Measurements from ENCODE around the gene SOX15.
A peak's percentile ranks its signal among the peaks of the same experiment; 100 is the strongest.

The SOX15 gene

DNA sequence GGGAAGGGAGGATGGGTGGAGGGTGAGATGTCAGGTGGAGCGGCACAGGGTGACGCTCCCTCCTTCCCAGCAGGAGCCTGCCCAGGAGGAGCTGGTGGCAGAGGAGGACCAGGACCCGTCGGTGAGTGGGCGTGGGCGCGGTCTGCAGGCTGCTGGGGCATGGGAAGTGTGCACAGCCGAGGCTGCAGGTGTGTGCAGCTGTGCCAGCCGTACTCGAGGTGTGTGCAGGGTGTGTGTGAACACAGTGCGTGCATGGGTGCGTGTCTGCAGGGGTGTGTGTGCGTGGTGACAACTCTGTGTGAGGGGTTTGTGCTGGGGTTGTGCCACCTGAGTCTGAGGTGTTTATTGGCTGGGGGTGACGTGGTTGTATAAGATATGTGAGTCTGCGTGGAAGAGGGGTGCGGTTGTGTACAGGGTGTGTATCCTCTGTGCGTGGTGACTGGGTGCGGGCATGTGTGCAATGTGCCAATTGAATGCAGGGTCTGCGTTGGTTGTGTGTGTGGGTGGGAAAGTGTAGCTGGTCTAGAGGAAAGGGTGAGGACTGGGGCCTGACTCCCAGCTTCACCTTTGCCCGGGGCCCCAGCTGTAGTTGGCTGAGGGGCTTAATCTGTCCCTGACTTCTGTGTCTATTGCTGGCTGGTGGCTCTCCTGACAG is 40.4 kb downstream of the SOX15 start:
- H3K9me3 Mint-ChIP-seq: no peaks in the 10 kb centered on the region
- peaks cover 24% of the 10 kb centered on the region for H3K4me1 Mint-ChIP-seq
- peak overlapping the region; percentile 76 to 79 (median 78) for H3K4me3 Mint-ChIP-seq
- peak overlapping the region; percentile 84 to 90 (median 90) for H3K27ac Mint-ChIP-seq
- peaks cover 7% of the 10 kb centered on the region for H3K27me3 Mint-ChIP-seq (ENCODE audit: low read depth)
- TF ChIP-seq, protein P1, sequence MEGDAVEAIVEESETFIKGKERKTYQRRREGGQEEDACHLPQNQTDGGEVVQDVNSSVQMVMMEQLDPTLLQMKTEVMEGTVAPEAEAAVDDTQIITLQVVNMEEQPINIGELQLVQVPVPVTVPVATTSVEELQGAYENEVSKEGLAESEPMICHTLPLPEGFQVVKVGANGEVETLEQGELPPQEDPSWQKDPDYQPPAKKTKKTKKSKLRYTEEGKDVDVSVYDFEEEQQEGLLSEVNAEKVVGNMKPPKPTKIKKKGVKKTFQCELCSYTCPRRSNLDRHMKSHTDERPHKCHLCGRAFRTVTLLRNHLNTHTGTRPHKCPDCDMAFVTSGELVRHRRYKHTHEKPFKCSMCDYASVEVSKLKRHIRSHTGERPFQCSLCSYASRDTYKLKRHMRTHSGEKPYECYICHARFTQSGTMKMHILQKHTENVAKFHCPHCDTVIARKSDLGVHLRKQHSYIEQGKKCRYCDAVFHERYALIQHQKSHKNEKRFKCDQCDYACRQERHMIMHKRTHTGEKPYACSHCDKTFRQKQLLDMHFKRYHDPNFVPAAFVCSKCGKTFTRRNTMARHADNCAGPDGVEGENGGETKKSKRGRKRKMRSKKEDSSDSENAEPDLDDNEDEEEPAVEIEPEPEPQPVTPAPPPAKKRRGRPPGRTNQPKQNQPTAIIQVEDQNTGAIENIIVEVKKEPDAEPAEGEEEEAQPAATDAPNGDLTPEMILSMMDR (IDR thresholded peaks at IDR 0.05; ENCODE audit: unreplicated experiment in 3 of 3): no peak
- peaks cover 4% of the 10 kb centered on the region for H3K36me3 Mint-ChIP-seq (ENCODE audit: low read depth)

DNA sequence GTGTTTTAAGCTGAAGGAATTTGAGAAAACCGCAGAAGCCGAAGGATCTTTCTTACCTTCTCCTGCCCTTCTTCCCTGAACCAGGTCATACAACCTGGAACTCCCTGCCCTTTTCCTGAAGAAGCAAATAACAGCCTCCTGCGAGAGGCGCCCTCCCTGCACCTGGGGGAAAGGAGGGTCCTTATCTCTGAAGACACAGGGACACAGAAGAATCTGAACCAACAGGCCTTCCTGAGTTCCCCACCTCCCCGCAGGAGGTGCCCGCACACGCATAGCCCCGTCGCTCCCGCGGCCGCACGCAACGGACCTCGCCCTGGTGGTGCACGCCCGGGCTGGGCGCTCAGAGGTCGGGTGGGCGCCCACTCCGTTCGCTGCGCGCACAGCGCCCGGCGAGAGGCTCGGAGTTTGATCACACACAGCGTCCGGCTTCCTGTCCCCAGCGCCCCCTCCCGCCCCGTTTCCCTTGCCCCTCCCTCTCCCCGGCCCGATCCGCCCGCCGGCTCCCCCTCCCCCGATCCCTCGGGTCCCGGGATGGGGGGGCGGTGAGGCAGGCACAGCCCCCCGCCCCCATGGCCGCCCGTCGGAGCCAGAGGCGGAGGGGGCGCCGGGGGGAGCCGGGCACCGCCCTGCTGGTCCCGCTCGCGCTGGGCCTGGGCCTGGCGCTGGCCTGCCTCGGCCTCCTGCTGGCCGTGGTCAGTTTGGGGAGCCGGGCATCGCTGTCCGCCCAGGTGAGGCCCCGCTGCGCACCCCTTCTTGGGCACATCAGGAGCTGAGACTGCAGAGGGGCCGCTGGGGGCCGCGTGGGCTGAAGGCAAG is 41.1 kb downstream of the SOX15 start, which contains the start of gene TNFSF12:
Gene TNFSF12, plus strand, starts transcription at position 474 of the 816 bp plus-strand sequence. Its CDS starts 96 bp downstream, at position 570.
- Mint-ChIP-seq H3K27me3 (ENCODE audit: low read depth) (peaks cover 7% of the 10 kb centered on the region), H3K4me3 (peak within 1 kb of the TSS; percentile 78 to 80 (median 80)), H3K27ac (peak within 1 kb of the TSS; percentile 84 to 90 (median 90)), H3K9me3 (no peaks in the 10 kb centered on the region), H3K4me1 (peaks cover 24% of the 10 kb centered on the region), H3K36me3 (ENCODE audit: low read depth) (peaks cover 4% of the 10 kb centered on the region)
- TF ChIP-seq, protein P1 (IDR thresholded peaks at IDR 0.05; ENCODE audit: unreplicated experiment in 3 of 3): peak in 1 of 3 experiments; percentile 18

DNA sequence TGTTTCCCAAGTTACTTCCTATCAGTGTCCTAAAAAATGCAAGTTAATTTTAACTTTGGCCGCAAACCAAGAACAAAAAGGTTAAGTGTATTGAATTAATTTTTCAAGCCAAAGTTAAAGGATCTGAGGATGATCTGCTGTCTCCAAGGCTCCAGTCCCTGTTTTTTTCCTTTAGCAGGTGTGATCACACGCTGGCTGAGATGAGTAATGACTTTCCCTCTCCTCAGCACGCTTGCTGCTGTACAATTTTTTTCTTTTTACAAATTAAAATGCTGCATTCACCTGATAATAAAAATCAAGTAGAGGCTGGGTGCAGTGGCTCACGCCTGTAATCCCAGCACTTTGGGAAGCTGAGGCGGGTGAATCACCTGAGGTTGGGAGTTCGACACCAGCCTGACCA is 45.0 kb downstream of the SOX15 start:
- no peaks in the 10 kb centered on the region for H3K36me3 Mint-ChIP-seq (ENCODE audit: low read depth)

DNA sequence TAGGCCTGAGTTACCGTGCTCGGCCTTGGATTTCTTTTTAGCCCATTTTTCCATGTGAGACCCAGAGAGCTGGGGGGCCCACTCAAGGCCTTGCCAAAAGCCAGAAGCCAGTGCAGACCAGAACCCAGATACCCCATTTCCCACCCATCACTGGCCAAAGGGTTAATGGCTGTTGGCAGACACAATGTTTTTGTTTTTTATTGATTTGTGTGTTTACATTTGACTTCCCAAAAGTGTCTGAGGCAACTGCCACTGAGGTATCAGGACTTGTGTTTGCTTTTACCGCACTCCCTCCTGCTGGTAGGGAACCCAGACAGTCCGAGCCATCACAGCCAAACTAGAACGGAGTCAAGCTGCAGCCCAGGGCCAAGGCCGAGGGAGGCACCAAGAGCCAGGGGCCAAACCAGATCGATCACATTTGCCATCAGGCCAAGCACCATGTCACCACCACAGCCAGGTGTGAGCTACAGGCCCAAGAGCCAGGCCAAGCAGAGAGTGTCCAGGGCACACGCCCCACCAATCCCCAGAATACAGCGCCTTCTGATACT is 48.7 kb downstream of the SOX15 start:
- Mint-ChIP-seq H3K4me1 (peaks cover 5% of the 10 kb centered on the region), H3K9me3 (peaks cover 3% of the 10 kb centered on the region), H3K27ac (peak overlapping the region in 1 of 3 experiments; percentile 55)

More for the DNA sequence above, 45.0 kb downstream of the SOX15 start:
- H3K4me1 Mint-ChIP-seq: peaks cover 15% of the 10 kb centered on the region
- no peak overlapping the region for H3K4me3 Mint-ChIP-seq
- peak overlapping the region in 1 of 3 experiments; percentile 38 for H3K27ac Mint-ChIP-seq
- TF ChIP-seq, protein P1 (IDR thresholded peaks at IDR 0.05; ENCODE audit: unreplicated experiment in 3 of 3): no peak
- peaks cover 7% of the 10 kb centered on the region for H3K27me3 Mint-ChIP-seq (ENCODE audit: low read depth)
- H3K9me3 Mint-ChIP-seq: no peaks in the 10 kb centered on the region

DNA sequence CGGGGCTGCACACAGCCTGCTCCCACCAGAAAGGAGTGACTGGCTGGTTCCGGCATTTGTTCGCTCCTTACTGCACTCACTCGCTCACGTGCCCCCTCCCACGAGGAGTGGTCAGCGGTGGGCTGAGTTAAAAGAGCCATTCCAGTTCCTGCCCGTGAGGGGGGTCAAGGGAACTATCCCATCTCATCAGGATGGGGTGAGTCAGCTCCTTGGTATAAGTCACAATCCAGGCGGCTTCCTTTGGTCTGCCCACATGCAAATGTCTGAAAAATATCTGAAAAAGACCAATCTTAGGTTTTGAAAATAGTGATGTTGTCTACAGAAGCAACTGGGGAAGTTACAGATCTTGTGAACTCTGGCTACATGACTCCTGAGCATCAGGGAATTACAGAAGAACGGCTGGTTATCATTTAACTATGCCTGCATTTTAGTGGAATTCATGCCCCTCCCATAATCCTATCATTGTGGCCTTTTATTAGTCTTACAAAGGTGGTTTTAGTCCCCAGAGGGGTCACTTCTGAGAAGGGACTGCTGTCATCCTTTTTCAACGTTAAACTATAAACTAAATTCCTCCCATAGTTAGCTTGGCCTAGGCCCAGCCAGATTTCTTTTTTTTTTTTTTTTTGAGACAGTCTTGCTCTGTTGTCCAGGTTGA is 50.9 kb downstream of the SOX15 start:
- Mint-ChIP-seq H3K27me3 (ENCODE audit: low read depth) (peaks cover 3% of the 10 kb centered on the region), H3K27ac (peak overlapping the region; percentile 54 to 93 (median 76)), H3K36me3 (ENCODE audit: low read depth) (no peaks in the 10 kb centered on the region), H3K9me3 (peaks cover 9% of the 10 kb centered on the region), H3K4me1 (peaks cover 5% of the 10 kb centered on the region), H3K4me3 (no peak overlapping the region)
- TF ChIP-seq, protein P1 (IDR thresholded peaks at IDR 0.05; ENCODE audit: unreplicated experiment in 3 of 3): no peak

More for the DNA sequence above, 48.7 kb downstream of the SOX15 start:
- Mint-ChIP-seq H3K4me3 (no peak overlapping the region), H3K36me3 (ENCODE audit: low read depth) (no peaks in the 10 kb centered on the region), H3K27me3 (ENCODE audit: low read depth) (peaks cover 3% of the 10 kb centered on the region)
- TF ChIP-seq, protein P1 (IDR thresholded peaks at IDR 0.05; ENCODE audit: unreplicated experiment in 3 of 3): no peak
